GM21360 (cell line): ENCODE data around the gene SRGAP2.
A peak's percentile ranks its signal among the peaks of the same experiment; 100 is the strongest.
"Not testable (repeated sequence)": the region's sequence is repeated elsewhere in the genome, so short reads cannot be mapped to it uniquely, and the experiment has no call there.

Experiments
- ATAC-seq: cut with Tn5 transposase; IDR thresholded peaks from one replicate; pipeline ENCODE4 v1.9.1; 2021; ENCODE audit warnings: mild to moderate bottlenecking, moderate library complexity; ENCODE audit not compliant: unreplicated experiment

SRGAP2 gene

DNA sequence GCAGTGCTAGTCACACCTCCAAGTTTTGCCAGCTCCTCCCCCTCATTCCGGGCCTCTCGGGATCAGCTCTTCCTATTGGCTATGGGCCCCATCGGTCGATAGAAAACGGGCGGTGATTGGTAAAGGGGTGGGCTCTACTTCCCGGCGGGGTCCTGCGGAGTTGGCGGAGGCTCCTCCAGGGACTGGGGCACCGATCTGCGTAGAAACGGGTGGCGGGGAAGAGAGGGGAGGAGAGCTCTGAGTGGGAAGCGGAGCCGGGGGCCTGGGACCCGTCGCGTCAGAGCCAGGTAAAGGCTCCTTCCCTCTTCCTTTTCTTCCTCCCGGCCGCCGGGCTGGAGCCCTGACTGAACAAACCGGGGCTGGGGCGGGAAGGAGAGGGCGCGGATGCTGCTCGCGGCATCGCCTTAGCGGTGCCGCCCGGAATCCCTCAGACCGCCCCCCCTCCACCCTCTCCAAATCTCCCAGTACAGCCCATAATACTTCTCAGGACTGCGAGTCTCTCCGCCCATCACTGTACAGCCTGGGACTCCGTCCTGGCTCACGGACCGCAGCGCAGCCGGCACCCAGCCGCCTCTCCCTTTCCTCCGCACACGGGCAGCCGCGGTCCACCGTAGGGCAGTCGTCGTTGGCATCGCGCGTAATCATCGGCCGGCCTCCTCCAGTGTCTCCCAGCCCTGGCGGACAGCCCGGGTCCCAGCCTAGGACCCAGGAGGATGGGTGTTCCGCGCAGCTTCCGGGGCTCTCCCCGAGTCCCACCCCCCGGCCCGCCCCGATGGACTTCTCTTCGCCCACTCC, at the start of gene SRGAP2:
SRGAP2 (plus strand) TSS at position 178 of the 795 bp plus-strand sequence. CDS start 2,430 bp downstream, outside the sequence.
- ATAC-seq: peak; percentile 9

DNA sequence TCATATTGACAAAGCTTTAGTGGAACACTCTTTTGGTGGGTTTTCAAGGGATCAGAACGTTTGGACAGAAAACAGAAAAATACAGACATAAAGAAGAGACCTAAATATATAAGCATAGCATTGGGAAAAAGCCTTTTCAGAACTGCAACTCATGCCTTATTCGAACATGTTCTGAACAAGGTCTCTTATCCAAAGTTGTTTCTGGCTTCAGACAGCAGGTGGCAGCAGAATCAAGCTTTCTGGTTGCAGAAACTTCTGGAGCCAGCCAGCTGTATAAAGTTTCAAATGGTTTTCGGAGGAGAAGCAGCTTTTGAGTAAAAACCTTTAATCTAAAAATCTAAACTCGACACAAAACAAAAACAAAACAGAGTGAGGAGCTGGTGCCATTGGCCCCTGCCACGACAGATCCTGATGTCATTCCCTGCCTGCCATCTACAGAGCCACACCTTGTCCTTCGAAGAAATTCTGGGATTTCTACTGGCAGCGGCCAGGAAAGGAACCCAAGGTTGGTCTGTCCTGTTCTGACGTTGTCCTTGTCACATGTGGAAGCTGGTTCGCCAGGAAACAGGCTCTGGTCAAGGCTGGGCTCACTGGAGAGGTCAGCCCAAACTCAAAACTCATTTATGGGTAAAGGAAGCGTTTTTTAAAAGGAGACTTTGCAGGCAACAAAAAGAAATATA, 35.9 kb upstream of the SRGAP2 start:
- ATAC-seq: not testable (repeated sequence)

DNA sequence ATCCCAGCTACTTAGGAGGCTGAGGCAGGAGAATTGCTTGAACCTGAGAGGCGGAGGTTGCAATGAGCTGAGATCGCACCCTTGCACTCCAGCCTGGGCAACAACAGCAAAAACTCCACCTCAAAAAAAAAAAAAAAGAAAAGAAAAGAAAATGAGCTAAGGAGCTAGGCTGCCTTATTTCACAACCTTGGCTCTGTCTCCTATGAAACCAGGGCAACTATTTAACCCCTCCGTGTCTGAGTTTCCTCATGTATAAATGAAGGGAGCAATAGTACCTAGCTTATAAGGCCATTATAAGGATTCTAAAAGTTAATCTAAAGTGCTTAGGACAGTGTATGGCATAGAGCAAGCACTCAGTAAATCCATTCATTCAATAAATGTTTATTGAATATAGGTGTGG, 33.5 kb upstream of the SRGAP2 start:
- ATAC-seq: not testable (repeated sequence)

DNA sequence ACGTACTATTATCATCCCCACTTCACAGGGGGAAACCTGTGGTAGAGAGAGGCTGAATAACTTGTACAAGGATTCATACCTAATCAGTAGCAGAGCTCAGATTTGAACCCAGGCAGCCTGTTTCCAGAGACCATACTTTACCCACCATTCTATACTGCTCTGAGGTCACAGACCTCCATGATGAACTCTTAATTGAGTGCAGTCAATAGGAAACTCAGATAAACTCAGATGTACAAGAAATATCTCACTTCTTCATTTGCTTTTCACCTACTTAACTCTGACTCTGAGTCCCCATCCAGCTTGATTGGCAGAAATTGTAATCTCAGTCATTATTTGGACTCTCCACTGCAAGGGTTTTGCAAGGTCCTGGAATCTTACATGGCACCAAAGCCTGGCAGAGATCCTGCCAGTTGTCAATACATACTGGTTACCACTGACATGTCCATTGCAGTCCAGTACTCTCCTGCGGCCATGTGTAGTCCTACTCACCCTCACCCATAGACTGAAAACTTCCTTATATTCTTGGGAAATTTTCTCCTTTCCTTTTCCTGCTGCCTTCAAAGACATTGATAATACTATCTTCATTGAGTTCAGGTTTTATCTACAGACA, 30.1 kb upstream of the SRGAP2 start:
- not testable (repeated sequence) for ATAC-seq

DNA sequence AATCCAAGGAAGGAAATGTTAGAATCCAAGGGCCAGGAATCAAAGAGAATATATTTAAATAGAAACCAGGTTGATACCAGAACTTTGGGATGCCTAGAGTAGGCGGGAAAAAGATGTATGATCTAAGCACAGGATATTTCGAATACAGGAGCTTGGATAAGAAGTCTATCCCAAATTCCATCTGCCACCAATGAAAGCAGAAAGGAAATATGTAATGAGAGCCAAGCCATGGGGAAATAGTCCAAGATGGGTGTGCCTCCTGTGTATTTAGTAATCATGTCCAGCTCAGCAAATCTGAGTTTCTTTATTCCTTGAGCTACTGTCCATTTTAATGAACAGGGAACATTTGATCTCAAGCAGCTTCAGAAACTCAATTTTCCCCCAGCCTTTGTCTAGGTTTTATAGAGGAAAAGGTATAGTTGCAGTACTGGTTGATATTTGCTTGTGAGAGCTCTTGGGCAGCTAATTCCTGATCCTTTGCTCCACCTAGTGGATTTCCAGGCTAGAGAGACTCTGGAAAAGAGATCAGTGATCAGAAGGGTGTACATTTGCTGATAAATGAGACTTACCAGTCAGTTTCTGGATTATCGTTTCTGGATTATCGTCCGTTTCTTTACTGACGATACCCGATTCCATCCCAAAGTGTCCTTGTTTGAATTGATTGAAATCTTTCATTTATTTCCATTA, 29.0 kb upstream of the SRGAP2 start:
- not testable (repeated sequence) for ATAC-seq

DNA sequence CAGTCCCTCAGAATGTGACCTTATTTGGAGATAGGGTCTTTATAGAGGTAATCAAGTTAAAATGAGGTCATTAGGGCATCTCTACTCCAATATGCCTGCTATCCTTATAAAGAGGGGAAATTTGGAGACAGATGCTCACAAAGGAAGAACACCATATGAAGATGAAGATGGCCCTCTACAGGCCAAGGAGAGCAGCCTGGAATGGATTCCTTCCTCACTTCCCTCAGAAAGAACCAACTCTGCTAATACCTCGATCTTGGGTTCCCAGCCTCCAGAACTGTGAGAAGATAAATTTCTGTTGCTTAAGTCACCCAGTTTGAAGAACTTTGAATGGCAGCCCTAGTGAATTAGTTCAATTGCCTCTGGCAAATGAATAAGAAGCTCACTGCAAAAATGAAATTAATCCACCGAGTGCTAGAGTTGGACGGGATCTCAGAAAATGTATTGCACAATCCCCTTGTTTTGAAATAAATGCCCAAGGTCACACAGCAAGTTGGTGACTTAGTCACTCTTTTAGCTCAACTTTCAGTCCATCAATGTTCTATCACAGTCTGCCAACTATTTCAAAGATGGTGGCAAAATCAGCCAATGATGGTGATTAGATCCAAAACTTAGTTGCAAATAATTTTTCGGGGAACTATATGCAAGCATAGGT, 27.8 kb upstream of the SRGAP2 start:
- not testable (repeated sequence) for ATAC-seq

DNA sequence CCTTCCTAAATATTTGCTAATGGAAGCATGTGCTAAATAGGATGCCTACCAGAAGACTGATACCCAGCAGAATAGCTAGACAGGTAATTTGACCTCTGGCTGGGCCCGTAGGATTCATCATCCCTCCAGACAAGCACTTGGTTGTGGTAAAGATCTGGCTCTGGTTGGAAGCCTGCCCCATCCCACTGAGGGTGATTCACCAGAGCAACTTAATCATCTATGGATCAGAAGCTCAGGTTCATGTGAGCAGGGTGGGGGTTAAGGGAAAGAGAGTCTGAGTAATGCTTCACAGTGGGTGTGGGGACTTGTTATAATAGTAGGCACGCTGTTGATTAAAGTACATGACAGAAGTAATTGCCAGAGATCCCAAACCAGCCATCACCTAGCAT, 27.2 kb upstream of the SRGAP2 start:
- ATAC-seq: not testable (repeated sequence)

DNA sequence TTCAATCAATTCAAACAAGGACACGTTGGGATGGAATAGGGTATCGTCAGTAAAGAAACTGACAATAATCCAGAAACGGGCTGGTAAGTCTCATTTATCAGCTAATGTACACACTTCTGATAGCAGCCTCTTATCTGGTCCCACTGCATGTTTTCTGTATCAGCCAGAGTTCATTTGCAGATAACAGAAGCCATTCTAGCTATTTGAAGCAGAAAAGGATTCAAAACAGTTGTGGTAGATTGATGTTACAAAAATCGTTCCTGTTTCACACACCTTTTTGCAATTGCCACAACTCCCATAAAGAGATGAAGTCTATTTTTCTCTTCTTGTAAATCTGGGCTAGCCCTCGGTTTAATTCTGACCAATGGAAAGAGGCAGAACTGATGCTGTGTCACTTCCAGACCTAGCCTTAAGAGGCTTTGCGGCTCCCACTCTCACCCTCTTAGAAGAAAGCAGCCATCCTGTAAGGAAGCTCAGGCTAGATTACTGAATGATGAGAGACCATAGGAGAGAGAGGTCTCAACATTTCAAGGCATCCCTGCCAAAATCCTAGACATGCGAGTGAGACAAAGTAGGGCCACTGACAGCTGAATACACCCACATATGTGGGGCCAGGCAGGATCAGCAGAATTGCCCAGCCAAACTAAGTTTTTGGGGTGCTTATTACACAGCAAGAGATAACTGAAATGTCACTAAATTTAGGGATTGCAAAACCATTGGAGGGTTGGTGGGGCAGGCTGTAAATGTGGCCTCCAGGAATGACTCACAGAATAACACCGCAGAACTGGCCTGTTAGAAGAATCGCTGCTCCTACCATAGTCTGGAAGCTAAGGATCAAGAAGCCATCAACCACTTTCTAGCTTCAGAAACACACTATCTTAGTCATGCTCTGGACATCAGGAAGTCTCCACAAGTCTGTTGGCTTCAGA, 25.0 kb upstream of the SRGAP2 start:
- ATAC-seq: not testable (repeated sequence)

DNA sequence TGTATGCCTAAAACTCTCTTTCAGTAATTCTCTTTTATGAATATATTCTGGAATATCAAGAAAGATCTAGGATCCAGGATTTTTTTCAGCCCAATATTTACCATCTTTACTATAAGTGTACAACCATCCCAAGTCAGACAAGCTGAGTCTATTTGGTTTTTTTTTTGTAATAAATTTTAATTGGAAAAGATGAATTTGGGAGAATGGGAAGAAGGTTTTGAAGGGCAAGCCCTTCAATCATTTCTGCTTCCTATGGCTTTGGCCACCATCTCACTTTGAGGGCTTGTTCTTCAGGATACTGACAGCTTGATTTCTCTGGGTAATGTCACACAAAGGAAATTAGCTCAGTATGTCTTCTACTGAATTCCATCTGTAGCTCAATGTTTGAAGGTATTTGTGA, 23.7 kb upstream of the SRGAP2 start:
- ATAC-seq: not testable (repeated sequence)

DNA sequence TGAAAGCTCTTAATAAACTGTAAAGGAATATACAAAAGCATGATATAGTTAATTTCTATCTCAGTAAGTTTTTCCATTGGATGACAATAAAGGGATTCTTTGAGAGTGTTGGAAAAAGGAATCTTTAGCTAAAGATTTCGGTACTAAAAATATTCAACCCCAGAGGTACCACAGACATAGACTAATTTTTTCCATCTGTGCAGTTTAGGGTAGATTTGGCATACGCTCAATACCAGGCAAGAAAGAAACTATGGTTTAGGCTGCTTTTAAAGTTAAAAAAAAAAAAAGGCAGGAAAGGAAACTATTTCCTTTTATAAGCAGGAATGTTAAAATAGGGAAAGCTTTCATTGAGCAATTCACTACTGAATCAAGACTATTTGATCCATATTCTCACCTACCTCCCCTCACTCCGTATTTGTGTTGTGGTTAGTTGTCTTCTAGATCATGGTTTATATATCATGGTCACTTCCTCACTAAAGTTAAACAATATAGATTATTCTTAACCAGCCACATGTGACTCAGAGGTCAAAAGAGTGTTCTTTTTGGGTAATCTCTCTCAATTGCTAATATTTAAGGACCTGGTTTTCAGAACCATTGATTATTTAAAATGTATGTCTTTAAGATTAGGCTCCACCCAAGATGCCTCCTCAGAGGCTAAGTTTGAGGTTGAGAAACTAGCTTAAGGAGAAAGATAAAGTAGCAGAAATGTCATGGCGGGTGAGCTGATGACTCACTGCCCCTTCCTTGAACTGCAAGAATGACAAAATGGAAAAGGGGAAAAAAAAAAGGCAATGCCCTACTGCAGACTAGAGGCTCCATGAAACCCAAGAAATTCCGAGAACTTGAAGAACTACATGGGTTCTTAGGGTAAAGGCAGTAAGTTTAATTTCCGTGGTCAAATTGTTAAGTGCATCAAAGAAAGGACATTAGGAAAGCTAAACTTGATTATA, 20.7 kb upstream of the SRGAP2 start:
- not testable (repeated sequence) for ATAC-seq

DNA sequence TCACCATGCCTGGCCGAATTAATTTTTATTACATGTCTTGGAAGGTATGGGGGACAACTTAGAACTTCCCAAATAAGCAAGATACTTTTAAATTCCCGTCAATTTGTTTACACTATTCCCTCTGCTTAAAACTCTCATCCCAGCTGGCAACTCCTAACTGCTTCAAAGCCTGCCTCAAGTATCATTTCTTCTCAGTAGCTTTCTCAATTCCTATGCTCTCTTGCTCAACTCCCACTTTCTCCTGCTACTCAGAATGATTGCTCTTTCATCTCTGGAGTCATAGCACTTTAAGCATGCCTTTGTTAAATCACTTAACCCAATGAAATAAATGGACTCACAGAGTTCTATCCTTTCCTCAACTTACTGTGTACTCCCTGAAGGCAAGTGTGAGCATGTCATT, 19.6 kb upstream of the SRGAP2 start:
- not testable (repeated sequence) for ATAC-seq

DNA sequence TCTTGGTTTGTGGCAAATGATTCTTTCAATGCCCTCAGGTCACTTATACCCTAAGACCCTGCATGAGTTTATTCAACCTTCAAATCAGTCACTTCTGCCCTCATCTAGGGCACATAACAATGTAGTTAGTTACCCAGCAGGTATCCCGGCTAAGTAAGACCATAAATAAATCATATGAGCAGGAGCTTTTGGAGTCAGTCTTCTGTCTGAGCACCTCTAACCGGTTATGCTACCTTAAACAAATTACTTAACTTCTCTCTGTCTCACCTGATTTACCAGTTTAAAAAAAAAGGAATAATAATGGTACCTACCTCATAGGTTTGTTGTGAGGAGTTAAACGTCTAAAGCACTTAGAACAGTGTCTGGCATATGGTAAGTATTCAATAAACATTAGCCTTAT, 17.6 kb upstream of the SRGAP2 start:
- ATAC-seq: not testable (repeated sequence)

DNA sequence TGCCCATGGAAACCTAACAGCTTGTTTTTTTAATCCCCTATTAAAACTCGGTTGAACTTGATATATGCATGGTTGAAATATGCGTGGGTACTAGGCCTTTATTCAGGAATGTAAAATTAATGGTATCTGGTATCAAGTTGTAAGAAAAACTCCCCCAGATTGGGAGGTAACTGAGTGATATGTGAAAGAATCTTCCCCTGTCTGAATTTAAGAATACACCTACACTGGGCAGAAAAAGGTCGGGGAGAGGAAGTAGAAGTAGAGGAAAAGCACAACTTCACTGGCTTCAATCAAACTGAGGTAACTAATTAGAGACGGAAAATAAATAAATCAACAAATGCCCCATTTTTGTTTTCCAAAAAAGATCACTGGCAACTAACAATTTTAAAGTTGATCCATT, 16.5 kb upstream of the SRGAP2 start:
- ATAC-seq: not testable (repeated sequence)

DNA sequence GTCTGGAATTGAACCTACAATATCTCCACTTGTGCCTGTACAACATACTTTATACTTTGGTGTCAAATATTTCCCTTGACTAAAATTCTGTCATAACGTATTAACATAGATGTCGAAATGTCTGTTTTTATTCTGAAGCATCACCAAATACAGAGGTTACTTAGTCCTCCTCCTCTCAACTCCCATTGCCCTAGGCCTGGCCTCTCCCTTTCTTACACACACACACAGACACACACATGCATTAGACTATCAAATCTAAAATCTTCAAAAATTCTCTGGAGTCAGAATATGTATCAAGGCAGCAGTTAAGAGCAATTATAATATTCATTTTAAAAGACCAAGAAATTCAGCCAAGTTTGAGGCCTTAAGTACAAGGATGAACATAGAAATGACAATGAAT, 8.2 kb upstream of the SRGAP2 start:
- ATAC-seq: not testable (repeated sequence)

DNA sequence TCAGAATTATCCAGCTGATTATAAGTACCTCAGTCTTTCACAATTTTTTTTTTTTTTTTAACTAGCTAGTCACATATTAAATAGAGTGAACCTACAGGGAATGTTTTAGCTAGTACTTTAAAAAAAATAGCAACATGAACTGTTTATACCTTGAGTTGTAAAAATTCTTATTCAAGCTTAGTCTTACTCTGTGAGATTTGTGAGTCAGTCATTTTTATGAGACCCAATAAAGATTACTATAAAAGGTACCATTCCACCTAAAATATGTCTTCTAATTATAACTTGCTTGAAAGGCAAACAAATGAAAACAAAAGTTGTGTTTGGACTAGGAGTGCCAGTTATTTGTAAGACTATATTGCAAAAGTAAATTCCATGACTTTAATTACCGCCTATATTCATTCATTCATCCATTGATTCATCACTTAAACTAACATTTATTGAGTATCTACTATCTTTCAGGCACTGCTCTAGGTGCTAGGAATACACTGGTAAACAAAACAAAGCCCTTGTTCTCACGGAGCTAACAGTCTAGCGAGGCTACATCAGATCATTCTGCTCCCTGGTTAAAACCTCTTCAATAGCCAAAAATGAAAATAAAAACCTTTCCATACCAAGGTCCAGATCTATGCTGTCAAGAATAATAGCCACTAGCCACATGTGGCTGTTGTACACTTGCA, 6.5 kb upstream of the SRGAP2 start:
- not testable (repeated sequence) for ATAC-seq

DNA sequence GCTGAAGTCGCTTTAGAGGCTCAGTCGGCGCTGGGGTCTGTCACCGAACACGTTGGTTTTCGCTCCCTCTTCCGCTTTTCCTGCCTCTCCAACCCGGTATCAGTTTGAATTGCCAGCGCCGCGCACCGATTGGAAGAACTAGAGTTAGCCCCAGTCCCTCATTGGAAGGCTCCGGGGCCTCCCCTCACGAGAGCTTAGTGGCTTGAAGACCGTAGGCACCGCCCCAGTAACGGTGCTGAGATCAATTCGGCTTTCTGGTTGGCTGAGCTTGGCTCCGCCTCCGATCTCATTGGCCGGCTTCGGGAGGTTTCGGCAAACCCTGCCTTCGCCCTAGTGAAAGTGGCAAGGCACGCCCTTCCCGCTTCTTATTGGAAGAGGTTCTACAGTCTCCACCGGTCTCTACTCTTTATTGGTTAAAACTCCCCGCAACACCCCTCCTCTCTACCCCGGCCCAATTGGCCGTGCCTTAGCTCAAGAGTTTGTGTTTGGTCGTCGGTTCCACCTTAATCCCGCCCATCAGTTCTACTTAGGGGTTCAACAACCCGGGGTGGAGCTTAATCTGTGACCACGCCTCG, 465 bp upstream of the SRGAP2 start, which contains the start of gene FAM72A:
FAM72A (minus strand) TSS at position 51 of the 575 bp plus-strand sequence. CDS start 814 bp downstream, outside the sequence.
- peak; percentile 81 for ATAC-seq

DNA sequence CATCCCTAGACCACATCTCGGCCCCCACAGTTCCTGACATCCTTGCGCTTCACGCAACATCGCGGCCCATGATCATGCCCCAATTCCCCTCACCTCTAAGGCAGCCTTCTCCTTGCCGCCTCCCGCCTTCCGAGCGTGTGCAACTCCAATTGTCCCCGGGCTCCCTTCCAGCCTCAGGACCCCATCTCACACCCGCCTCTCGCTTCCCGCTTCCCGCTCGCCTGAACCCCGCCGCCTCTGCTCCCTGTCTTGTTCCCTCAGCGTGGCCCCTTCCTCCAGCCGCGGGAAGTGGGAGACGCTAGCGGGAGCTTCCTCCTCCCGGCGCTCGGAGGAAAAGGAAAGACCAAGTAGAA, 794 bp downstream of the SRGAP2 start:
- ATAC-seq: not testable (repeated sequence)
